SU-DHL-6 (cell line): ENCODE results near the gene ANKRD44.
A peak's percentile ranks its signal among the peaks of the same experiment; 100 is the strongest.

Experiments used
- CTCF ChIP-seq: fragments of 200-600 bp; sonication (generic); IDR thresholded peaks from one replicate; pipeline ENCODE4 v1.5.1; 2017; ENCODE audit warnings: antibody characterized with exemption, mild to moderate bottlenecking, low read length, moderate library complexity; ENCODE audit not compliant: insufficient read depth, poor library complexity, severe bottlenecking
- EZH2phosphoT487 ChIP-seq: fragments of 200-600 bp; sonication (generic), shearing (Covaris generic); conservative IDR thresholded peaks from 2 replicates; pipeline ENCODE4 v1.6.1; 2018; ENCODE audit warnings: mild to moderate bottlenecking, antibody characterized with exemption, low read length, moderate library complexity, mixed read lengths

- TF ChIP-seq CTCF (peak; percentile 23), EZH2phosphoT487 (no peak)
Observed at GRCh38 chr2:197307236-197307932, 3.2 kb downstream of the ANKRD44 start.
